Stimulated activated CD8-positive, alpha-beta memory T cell treated with anti-CD3 and anti-CD28 coated beads, Interleukin-4, amount 100 ng/mL, for 1 hour (primary cell): ENCODE measurements around the gene GPR17.

Source experiments
- DNase-seq, 2 donors: peaks; one replicate each; pipeline ENCODE4 v3.0.0-alpha.2; 2020; ENCODE audit warnings: low read depth in 2 of 2, low spot score in 1 of 2

Gene GPR17

DNA sequence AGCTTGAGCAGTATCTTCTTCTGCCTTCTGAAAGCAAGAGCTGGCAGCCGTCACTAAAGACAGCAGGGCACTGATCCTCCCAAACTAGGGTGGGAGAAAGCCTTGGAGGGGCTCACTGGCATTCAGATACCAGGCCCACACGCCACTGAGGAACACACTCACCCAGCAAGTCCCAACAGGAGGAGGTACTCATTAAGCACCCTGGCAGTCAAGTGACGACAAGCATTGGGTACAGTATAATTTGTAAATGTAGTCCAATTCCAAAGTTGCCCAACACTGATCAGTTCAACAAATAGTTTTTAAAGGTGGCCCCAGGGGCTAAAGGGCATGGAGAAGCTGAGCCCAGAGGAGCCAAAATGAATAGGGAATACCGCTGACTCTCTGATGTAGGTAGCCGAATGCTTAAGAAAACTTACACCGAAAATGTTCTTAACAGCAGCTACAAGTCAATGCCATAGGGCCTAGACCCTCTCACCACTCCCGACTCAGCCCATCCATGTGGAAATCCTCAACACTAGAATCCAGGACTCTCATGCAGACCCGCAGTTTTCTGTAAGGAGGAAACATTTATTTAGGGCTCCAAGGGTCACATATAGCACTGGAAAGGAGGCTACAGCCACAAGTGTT is 19.4 kb downstream of the GPR17 start:
- DNase-seq: no peak

- no peak for DNase-seq
Measured at GRCh38 chr2:127669056-127669455, 23.1 kb downstream of the GPR17 start.

- DNase-seq: no peak
Measured at GRCh38 chr2:127670055-127670956, 24.4 kb downstream of the GPR17 start.

GRCh38 chr2:127670957-127671290 is 25.0 kb downstream of the GPR17 start:
- DNase-seq: no peak

DNA sequence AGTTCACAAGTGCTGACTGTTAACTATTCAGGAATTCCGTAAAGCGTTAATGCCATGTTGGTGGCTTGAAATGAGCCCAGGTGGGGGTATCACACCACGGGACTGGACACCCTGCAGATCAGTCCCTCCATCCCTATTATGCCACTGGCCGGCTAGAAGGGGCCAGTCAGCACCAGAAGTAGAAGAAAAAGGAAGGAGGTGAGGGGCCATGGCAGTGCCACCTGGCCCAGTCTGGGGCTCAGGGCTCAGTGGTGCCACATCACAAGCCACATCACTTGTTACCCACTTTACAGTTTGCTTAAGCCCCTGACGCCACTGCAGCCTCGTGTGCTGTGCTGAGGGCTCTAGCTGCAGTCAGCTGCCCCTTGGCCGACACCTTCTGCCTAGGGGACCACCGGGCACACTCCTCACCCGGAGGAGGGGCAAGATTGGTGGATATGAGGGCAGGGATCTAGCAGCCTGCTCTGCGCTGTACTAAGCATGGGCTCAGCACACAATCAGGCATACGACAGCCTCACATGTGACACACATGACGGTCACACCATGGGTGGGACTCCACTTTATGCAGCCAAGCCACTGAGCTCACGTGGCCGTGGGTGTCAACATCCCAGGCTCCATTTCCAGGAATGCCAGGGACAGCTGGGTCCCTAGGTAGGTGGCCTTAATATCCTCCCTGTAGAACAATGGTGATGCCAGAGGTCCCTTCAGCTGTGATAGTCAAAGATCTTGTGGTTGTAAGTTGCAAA is 25.8 kb downstream of the GPR17 start:
- no peak for DNase-seq

GRCh38 chr2:127672341-127673224 is 26.6 kb downstream of the GPR17 start:
- DNase-seq: no peak

DNA sequence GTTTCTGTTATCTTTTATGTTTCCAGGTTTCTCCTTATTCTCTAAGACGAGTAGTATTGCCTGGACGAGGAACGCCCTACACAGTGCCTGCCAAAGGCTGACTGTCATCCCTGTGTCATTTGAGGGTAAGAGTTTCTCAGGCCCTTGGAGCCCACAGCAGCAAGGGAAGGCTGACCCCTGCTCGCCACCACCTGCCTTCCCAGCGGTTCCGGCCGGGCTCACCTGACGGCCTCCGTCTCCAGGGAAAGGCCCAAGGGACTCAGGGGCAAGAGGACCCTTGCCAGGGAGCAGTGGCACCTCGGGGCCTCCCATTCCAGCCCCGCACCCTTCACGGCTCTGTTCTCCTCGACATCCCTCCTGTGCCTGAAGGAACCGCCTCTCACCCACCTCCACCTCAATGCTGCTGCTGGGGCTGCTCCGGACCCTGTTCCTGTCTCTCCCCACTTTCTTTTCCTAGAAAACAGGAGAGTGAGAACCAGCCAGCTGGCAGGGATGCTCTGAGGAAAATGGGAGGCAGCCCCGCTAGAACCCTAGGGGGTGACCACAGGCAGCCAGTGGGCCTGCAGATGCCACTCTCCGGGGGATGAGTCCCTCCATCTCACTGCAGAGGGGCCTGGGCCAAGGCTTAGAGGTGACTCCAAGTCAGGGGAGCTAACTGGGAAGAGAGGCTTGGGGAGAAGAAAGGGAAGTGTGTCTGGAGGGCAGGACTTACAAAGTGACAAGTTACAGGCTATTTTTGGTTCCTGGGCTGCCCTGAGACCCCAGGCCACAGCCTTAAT is 27.5 kb downstream of the GPR17 start:
- no peak for DNase-seq

DNA sequence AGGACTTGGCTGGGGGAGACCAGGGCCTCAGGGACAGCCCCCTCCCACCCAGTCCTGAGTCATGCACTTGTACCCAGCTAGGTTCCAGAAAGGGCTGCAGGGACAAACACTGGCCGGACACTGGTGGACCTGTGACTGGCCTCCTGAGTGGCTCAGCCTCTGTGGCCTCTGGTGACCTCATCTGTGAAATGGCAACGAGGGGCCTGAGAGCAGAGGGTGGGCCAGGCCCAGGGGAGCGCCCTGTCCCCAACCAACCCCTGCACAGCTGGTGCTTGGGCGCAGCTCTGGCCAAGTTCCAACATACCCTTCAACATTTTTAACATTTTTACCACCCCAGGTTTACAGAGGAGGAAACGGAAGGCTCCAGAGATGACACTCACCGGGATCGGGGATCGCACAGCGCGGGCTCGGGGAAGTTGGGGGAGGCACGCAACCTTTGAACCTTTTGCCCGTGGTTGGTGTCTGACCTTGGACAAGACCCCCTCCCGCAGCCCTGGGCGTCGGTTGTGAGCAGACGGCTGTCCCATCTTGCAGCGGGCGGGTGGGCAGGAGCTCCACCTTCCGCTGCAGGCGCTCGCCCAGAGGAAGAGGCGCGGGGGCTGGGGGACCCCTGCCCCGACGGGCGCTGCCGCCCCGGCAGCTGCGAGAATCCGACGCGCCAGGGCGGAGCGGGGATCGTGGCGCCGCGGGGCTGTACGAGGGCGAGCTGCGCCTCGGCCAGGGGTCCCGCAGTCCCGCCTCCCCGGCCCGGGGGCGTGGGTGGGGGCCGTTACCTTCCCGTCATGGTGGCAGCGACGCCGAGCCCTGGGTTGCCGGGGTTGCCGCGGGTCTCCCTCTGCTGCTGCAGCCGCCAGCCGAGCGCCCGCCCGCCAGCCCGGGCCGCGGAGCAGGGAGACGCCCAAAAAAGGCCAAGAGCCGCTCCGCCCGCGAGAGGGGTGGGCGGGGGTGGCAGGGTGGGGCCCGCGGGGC is 28.6 kb downstream of the GPR17 start:
- DNase-seq: no peak

GRCh38 chr2:127675331-127676261 is 29.6 kb downstream of the GPR17 start, which contains the start of gene LIMS2:
LIMS2 (minus strand) TSS chr2:127675530; CDS start chr2:127675024, 506 bp downstream.
- no peak for DNase-seq

- no peak for DNase-seq
Measured at GRCh38 chr2:127676906-127677305, 31.0 kb downstream of the GPR17 start.

DNA sequence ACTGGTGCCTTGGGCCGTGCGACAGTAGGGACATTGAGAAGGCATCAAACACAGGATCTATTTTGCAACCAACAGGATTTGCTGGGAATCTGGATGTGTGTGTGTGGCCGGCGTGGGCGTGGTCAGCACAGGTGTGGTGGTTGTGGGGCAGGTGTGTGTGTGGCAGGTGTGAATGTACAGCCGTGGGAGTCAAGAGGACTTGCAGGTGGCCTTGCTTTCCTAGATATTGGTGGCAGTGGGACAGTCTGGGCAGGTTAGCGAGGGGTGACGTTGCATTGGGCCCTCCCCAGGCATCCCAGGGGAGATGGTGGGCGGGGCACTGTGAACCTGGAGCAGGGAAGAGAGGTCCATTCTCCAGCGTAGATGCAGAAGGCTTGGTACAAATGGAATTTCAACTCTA is 32.6 kb downstream of the GPR17 start:
- DNase-seq: no peak

DNA sequence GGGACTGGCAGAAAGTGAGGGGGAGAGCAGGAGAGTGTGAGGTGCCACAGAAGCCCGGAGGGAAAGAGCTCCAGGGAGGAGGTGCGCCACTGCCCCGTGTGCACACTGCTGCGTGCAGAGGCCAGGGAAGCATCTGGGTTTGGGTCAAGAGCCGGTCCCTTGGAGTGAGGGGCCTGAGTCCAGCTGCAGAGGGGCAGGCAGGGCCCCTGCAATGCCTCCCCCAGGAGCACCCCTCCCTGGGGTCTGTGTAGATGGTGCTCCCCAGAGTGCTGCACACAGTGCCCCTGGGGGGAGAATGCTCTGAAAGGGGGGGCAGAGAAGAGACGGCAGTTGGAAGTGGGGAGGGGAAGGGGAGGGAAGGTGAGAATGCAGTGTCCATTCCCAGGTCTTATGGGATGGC is 33.0 kb downstream of the GPR17 start:
- DNase-seq: no peak

- no peak for DNase-seq
Measured at GRCh38 chr2:127679680-127680361, 33.9 kb downstream of the GPR17 start.

GRCh38 chr2:127680706-127681287 is 34.8 kb downstream of the GPR17 start:
- no peak for DNase-seq

GRCh38 chr2:127681288-127681804 is 35.4 kb downstream of the GPR17 start:
- DNase-seq: no peak

GRCh38 chr2:127681976-127682857 is 36.3 kb downstream of the GPR17 start:
- DNase-seq: no peak
